22Rv1 (cell line): ENCODE data around the gene WWC2.

Experiments used
- ZFX ChIP-seq: fragments of 450-650 bp; IDR thresholded peaks from 2 replicates; pipeline ENCODE4 v1.6.1; 2017; ENCODE audit warnings: antibody characterized with exemption, borderline replicate concordance
- TF ChIP-seq, protein P1 (sequence below): fragments of 450-650 bp; IDR thresholded peaks from 2 replicates; pipeline ENCODE4 v1.5.1; 2017; ENCODE audit warnings: mild to moderate bottlenecking

DNA sequence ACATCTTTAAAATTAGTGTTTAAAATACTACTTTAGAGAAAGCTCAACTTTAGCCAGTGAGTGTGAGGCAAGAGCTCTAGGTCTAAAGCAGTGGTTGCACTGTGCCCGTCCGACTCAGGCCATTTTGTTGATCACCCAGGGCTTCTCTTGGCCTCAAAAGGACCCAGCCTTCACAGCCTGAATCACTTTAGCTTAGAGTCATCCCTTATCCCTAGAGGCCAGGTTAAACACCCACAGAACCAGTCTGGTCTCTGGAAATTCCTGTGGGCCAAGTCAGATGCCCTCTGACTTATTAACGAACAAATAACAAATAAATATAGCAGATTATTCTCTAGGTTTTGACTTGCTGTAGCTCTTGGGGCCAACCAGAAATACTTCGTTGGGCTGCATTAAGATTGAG, 102.3 kb downstream of the WWC2 start:
- TF ChIP-seq, protein P1, sequence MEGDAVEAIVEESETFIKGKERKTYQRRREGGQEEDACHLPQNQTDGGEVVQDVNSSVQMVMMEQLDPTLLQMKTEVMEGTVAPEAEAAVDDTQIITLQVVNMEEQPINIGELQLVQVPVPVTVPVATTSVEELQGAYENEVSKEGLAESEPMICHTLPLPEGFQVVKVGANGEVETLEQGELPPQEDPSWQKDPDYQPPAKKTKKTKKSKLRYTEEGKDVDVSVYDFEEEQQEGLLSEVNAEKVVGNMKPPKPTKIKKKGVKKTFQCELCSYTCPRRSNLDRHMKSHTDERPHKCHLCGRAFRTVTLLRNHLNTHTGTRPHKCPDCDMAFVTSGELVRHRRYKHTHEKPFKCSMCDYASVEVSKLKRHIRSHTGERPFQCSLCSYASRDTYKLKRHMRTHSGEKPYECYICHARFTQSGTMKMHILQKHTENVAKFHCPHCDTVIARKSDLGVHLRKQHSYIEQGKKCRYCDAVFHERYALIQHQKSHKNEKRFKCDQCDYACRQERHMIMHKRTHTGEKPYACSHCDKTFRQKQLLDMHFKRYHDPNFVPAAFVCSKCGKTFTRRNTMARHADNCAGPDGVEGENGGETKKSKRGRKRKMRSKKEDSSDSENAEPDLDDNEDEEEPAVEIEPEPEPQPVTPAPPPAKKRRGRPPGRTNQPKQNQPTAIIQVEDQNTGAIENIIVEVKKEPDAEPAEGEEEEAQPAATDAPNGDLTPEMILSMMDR, result no peak
- TF ChIP-seq ZFX, result no peak
